COR-L47 (cell line): ENCODE measurements around the gene RABGAP1L.
A peak's percentile ranks its signal among the peaks of the same experiment; 100 is the strongest.
"Not testable (repeated sequence)": the region's sequence is repeated elsewhere in the genome, so short reads cannot be mapped to it uniquely, and the experiment has no call there.

Experiments used
- DNase-seq: peaks from one replicate; lab custom pipeline; 2025; lab: John Stamatoyannopoulos, UW

RABGAP1L gene

DNA sequence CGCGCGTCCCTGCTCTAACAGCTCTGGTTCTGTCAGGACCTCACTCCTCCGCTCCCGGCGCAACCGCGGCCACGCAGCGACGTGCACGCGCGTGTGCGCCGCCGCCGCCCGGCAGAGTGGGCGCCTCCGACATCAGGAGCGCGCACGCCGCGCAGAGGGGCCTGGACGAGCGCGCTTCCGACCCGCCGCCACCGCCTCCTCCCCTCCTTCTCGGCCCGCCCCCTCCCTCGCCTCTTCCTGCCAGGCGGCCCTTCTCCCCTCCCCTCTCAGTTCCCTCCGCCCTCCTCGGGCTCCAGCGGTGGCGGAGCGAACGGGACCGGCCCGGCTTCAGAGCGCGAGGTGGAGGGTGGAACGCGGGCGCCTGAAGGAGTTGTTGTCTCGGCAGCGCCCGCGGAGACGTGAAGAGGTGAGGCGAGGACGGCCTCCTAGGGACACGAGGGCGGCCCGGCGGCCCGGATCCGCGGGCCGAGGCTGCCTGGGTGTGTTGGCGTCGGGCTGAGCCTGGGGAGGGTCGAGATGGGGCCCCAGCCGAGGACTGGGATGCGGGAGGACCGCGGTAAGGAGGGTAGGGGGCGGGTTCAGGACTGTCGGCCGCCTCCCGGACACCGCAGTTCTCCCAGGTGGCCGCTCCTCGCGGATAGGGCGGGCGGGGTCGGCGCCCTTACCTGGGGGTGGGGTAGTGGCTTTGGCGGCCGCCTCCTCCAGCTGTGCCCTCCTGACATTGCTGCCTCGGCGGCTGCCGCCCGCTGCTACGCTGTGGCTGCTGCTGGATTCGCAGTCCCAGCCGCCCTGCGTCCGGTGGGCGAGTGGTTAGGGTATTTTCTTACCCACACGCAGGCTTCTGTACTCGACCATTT, at the start of gene RABGAP1L:
Gene RABGAP1L, plus strand, starts transcription at position 269 of the 857 bp plus-strand sequence.
- peak; percentile 85 for DNase-seq

DNA sequence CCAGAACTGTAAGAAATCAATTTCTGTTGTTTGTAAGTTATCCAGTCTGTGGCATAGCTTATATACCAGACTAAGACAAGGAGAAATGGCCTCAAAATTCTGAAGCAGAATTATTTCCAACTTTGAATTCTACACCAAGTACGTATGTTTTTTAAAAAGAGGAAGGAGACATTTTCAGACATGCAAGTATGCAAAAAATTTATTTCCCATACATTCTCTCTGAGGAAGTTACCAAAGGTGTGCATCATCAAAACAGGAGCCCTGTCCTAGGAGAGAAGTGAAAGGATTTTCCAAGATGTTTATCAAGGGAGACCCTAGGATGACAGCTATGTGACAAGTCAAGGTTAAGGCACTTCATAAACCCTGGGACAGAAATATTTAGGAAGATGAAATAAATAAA, 49.3 kb upstream of the RABGAP1L start:
- no peak for DNase-seq

- no peak for DNase-seq
Observed at GRCh38 chr1:174112489-174113162, 46.7 kb upstream of the RABGAP1L start.

DNA sequence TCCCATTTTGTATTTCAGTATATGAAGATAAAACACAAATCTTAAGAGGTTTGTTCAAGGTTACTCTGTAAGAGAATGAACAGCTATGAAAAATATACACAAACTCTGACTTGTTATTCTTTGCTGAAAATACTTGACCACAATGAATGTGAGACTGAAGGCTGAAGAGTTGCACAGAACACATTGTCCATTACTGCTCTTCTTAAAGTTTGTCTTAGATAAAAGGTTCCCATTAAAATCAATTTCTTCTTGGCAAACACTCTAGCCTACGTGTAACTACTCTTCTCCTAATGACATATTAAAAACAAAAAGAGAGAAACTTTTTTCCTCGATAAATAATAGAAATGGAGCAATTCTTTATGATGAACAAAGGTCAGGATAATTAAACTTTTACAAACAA, 45.2 kb upstream of the RABGAP1L start:
- DNase-seq: no peak

GRCh38 chr1:174114788-174115448, 44.4 kb upstream of the RABGAP1L start:
- DNase-seq: no peak

GRCh38 chr1:174116042-174116441, 43.3 kb upstream of the RABGAP1L start:
- DNase-seq: no peak

DNA sequence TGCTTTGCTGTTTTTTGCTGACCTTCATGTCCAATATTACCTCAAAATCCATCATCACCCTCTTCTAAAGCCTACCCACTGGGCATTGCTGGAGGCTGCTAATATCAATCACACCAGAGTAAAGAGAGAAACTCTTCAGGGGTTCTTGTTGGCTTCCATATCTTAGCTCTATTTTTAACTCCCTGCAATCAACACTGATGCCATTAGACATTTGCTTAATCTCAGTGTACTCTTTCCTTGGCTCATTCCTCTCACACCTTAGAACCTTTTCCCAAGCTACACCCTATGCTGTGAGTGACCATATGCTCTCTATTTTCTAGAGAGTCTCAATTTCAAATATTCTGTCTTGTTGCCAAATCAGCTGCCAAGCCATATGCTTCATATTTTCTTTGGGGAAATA, 40.6 kb upstream of the RABGAP1L start:
- DNase-seq: no peak

GRCh38 chr1:174122318-174122717, 37.0 kb upstream of the RABGAP1L start:
- DNase-seq: not testable (repeated sequence)

GRCh38 chr1:174123843-174124242, 35.5 kb upstream of the RABGAP1L start:
- DNase-seq: no peak

- DNase-seq: not testable (repeated sequence)
Observed at GRCh38 chr1:174127176-174127575, 32.1 kb upstream of the RABGAP1L start.

GRCh38 chr1:174131032-174131638, 28.2 kb upstream of the RABGAP1L start:
- no peak for DNase-seq

GRCh38 chr1:174134003-174134659, 25.2 kb upstream of the RABGAP1L start:
- peak; percentile 24 for DNase-seq

DNA sequence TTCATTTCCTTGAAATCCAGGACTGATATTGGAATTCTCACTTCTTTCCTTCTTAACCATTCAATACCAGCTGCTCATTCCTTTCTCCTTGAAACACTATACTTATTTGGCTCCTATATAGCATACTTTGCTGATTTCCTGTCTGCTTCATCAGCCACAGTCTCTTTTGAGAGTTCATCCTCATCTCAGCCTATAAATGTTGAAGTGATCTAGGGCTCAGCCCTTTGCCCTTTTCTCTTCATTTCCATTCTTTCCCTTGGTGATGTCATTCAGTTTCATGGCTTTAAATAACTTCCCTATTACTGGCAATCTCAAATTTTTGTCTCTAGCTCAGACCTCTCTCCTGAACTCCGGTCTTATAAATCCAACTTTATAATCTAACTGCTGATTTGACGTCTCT, 24.1 kb upstream of the RABGAP1L start:
- DNase-seq: no peak

- DNase-seq: no peak
Observed at GRCh38 chr1:174136714-174137113, 22.6 kb upstream of the RABGAP1L start.

GRCh38 chr1:174142836-174143235, 16.5 kb upstream of the RABGAP1L start:
- DNase-seq: no peak

DNA sequence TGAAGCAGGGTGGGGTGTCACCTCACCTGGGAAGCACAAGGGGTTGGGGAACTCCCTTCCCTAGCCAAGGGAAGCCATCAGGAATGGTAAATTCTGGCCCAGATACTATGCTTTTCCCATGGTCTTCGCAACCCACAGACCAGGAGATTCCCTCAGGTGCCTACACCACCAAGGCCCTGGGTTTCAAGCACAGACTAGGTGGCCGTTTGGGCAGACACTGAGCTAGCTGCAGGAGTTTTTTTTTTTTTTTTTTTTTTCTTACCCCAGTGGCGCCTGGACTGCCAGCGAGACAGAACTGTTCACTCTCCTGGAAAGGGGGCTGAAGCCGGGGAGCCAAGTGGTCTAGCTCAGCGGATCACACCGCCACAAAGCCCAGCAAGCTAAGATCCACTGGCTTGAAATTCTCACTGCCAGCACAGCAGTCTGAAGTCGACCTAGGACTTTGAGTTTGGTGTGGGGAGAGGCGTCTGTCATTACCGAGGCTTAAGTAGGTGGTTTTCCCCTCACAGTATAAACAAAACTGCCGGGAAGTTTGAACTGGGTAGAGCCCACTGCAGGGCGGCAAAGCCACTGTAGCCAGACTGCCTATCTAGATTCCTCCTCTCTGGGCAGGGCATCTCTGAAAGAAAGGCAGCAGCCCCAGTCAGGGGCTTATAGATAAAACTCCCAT, 15.5 kb upstream of the RABGAP1L start:
- DNase-seq: not testable (repeated sequence)

DNA sequence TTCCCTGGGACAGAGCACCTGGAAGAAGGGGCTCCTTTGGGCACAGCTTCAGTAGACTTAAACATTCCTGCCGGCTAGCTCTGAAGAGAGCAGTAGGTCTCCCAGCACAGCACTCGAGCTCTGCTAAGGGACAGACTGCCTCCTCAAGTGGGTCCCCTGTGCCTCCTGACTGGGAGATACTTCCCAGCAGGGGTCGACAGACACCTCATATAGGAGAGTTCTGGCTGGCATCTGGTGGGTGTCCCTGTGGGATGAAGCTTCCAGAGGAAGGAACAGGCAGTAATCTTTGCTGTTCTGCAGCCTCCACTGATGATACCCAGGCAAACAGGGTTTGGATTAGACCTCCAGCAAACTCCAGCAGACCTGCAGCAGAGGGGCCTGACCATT, 14.9 kb upstream of the RABGAP1L start:
- DNase-seq: not testable (repeated sequence)

DNA sequence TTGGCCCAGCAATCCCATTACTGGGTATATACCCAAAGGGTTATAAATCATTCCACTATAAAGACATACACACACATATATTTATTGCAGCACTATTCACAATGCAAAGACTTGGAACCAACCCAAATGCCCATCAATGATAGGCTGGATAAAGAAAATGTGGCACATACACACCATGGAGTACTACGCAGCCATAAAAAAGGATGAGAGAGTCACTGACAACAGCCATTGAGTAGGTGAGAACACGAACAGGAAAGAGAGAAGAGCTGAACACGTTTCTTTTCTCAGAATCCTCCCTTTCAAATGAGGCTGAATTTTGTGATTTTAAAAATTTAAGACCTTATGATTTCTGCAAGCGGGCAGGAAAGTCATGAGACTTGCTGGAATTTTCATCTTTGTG, 10.1 kb upstream of the RABGAP1L start:
- no peak for DNase-seq

DNA sequence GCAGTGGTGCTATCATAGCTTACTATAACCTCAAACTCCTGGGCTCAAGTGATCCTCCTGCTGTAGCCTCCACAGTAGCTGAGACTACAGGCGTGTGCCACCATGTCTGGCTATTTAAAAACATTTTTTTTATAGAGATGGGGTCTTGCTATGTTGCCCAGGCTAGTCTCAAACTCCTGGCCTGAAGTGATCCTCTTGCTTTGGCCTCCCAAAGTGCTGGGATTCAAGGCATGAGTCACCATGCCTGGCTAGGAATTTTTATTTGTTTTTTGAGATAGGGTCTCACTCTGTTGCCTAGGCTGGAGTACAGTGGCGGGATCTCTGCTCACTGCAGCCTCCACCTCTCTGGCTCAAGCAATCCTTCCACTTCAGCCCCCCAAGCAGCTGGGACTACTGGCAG, 8.8 kb upstream of the RABGAP1L start:
- no peak for DNase-seq

DNA sequence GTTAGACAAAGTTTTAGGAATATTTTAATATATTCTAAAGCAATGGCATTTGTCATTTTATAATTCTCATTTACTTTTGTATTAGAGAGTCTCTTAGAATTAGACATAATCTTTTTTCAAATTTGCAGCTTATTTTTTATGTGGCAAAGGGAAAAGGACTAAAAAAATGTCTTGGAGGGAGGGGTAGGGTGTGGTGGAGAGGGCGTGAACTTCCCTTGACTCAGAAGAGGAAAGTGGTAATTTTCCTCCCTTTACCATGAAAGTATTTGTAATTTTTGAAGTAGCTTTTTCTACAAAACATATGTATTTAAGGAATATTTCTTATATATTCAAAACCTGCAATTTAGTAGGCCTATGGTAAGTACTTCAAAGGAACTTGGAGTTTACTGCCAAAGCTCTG, 6.9 kb upstream of the RABGAP1L start:
- no peak for DNase-seq

GRCh38 chr1:174153085-174153824, 6.1 kb upstream of the RABGAP1L start:
- DNase-seq: no peak
